ENCODE measurements around the gene PSEN1.

PSEN1 gene

GRCh38 chr14:73232984-73233383 is 96.7 kb downstream of the PSEN1 start:
- no peak for TF ChIP-seq CTCF (IDR thresholded peaks at IDR 0.05; ENCODE audit: insufficient read depth, low read depth, low read length, missing control alignments)
- DNase-seq (ENCODE audit: low read depth) = no peak
- no peak overlapping the region for H3K4me3 ChIP-seq (ENCODE audit: low read depth, low read length)

GRCh38 chr14:73233564-73233963 is 97.3 kb downstream of the PSEN1 start:
- no peak overlapping the region for H3K4me3 ChIP-seq (ENCODE audit: low read depth, low read length)
- TF ChIP-seq CTCF (IDR thresholded peaks at IDR 0.05; ENCODE audit: insufficient read depth, low read depth, low read length, missing control alignments) = no peak
- DNase-seq (ENCODE audit: low read depth) = no peak

GRCh38 chr14:73234029-73234428 is 97.7 kb downstream of the PSEN1 start:
- no peak overlapping the region for H3K4me3 ChIP-seq (ENCODE audit: low read depth, low read length)
- no peak for DNase-seq (ENCODE audit: low read depth)
- no peak for TF ChIP-seq CTCF (IDR thresholded peaks at IDR 0.05; ENCODE audit: insufficient read depth, low read depth, low read length, missing control alignments)

GRCh38 chr14:73234586-73235394 is 98.5 kb downstream of the PSEN1 start:
- no peak for DNase-seq (ENCODE audit: low read depth)
- no peak for TF ChIP-seq CTCF (IDR thresholded peaks at IDR 0.05; ENCODE audit: insufficient read depth, low read depth, low read length, missing control alignments)
- no peak overlapping the region for H3K4me3 ChIP-seq (ENCODE audit: low read depth, low read length)

- no peak for TF ChIP-seq CTCF (IDR thresholded peaks at IDR 0.05; ENCODE audit: insufficient read depth, low read depth, low read length, missing control alignments)
- no peak for DNase-seq (ENCODE audit: low read depth)
- no peak overlapping the region for H3K4me3 ChIP-seq (ENCODE audit: low read depth, low read length)
Measured at GRCh38 chr14:73235531-73236155, 99.3 kb downstream of the PSEN1 start.

GRCh38 chr14:73236157-73236556 is 99.8 kb downstream of the PSEN1 start:
- no peak overlapping the region for H3K4me3 ChIP-seq (ENCODE audit: low read depth, low read length)
- no peak for TF ChIP-seq CTCF (IDR thresholded peaks at IDR 0.05; ENCODE audit: insufficient read depth, low read depth, low read length, missing control alignments)
- no peak for DNase-seq (ENCODE audit: low read depth)

Measured in GM12865 (cell line).